ENCODE data around the gene TACC3.

GRCh38 chr4:1753294-1753696, 32.0 kb downstream of the TACC3 start:
- TF ChIP-seq CTBP1 (IDR thresholded peaks at IDR 0.05; ENCODE audit: borderline replicate concordance) (no peak), BHLHE40 (IDR thresholded peaks at IDR 0.05; ENCODE audit: borderline replicate concordance) (no peak), SP1 (IDR thresholded peaks at IDR 0.05) (no peak), ELF4 (IDR thresholded peaks at IDR 0.05) (no peak), FOXM1 (IDR thresholded peaks at IDR 0.05; ENCODE audit: borderline replicate concordance) (no peak)

All from HEK293T (cell line).